ENCODE data around the gene PRTFDC1.

The PRTFDC1 gene

DNA sequence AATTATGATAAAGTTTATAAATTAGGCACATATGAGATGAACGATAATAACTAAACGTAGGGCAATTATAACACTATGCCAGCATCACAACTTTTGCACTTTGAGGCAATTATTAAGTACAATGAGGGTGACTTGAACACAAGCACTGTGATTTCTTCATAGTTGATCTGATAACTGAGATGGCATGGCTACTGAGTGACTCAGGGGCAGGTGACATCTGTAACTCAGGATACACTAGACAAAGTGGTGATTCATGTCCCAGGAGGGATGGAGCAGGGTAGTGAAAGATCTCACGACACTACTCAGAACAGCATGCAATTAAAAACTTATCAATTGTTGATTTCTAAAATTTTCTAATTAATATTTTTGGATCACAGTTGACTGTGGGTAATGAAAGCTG lies 130.4 kb downstream of the PRTFDC1 start:
- Histone ChIP-seq H3K9ac (no peak overlapping the region), H3K4me1 (ENCODE audit: low read depth, poor library complexity, severe bottlenecking) (no peaks in the 10 kb centered on the region), H3K4me3 (IDR thresholded peaks at IDR 0.05; ENCODE audit: insufficient read depth, low read depth, low read length) (no peak overlapping the region), H2AFZ (ENCODE audit: low read depth) (no peak overlapping the region), H3K79me2 (ENCODE audit: insufficient read depth, low read depth) (no peaks in the 10 kb centered on the region), H3K4me2 (no peak overlapping the region), H3K27me3 (ENCODE audit: insufficient read depth, low read depth) (no peaks in the 10 kb centered on the region), H4K20me1 (ENCODE audit: insufficient read depth) (no peaks in the 10 kb centered on the region), H3K36me3 (ENCODE audit: insufficient read depth) (no peaks in the 10 kb centered on the region), H3K27ac (no peak overlapping the region)
- TF ChIP-seq, protein P1, sequence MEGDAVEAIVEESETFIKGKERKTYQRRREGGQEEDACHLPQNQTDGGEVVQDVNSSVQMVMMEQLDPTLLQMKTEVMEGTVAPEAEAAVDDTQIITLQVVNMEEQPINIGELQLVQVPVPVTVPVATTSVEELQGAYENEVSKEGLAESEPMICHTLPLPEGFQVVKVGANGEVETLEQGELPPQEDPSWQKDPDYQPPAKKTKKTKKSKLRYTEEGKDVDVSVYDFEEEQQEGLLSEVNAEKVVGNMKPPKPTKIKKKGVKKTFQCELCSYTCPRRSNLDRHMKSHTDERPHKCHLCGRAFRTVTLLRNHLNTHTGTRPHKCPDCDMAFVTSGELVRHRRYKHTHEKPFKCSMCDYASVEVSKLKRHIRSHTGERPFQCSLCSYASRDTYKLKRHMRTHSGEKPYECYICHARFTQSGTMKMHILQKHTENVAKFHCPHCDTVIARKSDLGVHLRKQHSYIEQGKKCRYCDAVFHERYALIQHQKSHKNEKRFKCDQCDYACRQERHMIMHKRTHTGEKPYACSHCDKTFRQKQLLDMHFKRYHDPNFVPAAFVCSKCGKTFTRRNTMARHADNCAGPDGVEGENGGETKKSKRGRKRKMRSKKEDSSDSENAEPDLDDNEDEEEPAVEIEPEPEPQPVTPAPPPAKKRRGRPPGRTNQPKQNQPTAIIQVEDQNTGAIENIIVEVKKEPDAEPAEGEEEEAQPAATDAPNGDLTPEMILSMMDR (conservative IDR thresholded peaks at IDR 0.05; ENCODE audit: low read depth, low read length), result no peak

DNA sequence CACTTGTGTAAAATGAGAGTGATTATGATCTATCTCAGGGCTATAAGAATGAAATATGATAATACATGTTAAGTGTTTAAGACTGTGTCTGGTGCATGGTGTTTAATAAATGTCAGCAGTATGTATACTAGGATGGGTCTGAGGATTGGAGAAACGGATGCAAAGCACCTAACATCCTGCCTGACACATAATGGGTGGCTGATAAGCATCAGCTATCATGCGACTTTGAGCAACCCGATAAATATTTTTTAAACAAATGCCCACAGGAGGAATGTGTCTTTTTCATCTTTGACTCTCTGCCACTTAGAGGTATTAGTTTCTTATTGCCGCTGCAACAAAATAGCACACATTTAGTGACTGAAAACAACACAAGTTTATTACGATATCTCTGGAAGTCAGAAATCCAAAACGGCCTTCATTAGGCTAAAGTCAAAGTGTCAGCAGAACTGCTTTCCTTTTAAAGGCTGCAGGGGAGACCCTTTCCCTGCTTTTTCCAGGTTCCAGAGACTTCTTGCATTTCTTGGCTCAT lies 135.5 kb downstream of the PRTFDC1 start:
- Histone ChIP-seq H3K4me3 (IDR thresholded peaks at IDR 0.05; ENCODE audit: insufficient read depth, low read depth, low read length) (no peak overlapping the region), H3K79me2 (ENCODE audit: insufficient read depth, low read depth) (no peaks in the 10 kb centered on the region), H2AFZ (ENCODE audit: low read depth) (no peak overlapping the region), H3K4me1 (ENCODE audit: low read depth, poor library complexity, severe bottlenecking) (no peaks in the 10 kb centered on the region), H3K36me3 (ENCODE audit: insufficient read depth) (no peaks in the 10 kb centered on the region), H3K4me2 (no peak overlapping the region), H3K27me3 (ENCODE audit: insufficient read depth, low read depth) (no peaks in the 10 kb centered on the region), H4K20me1 (ENCODE audit: insufficient read depth) (no peaks in the 10 kb centered on the region), H3K27ac (no peak overlapping the region), H3K9ac (no peak overlapping the region)
- TF ChIP-seq, protein P1 (conservative IDR thresholded peaks at IDR 0.05; ENCODE audit: low read depth, low read length), result no peak

DNA sequence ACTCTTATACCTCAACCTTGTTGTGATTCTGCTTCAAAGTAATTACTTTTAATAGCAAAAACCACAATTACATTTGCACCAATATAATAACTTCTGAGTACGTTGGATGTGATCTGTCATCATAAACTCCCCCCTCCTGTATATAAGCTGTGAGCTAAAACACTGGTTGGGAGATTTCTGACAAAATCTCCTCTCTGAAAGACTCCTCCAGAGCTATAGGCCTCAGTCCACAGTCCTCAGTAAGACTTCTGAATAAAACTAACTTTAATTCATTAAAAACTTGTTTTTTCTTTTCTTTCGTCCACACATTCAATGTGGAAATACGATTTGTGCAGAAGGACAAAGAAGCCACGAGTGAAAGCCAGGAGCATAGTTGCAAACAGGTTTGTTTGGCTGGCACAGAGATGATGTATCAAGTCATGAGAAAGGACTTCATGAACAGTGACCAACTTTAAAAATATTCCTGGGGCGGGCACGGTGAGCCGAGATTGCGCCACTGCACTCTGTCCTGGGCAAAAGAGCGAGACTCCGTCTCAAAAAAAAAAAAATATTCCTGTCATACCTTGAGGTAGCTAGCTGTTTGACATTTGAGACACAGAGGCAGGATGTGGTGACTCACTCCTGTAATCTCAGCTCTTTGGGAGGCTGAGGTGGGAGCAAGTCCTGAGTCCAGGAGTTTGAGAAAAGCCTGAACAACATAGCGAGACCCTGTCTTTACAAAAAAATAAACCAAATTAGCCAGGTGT lies 137.7 kb downstream of the PRTFDC1 start:
- Histone ChIP-seq H3K9ac (no peak overlapping the region), H3K27me3 (ENCODE audit: insufficient read depth, low read depth) (no peaks in the 10 kb centered on the region), H3K4me1 (ENCODE audit: low read depth, poor library complexity, severe bottlenecking) (no peaks in the 10 kb centered on the region), H3K36me3 (ENCODE audit: insufficient read depth) (no peaks in the 10 kb centered on the region), H3K4me2 (no peak overlapping the region), H3K27ac (no peak overlapping the region), H4K20me1 (ENCODE audit: insufficient read depth) (no peaks in the 10 kb centered on the region), H2AFZ (ENCODE audit: low read depth) (no peak overlapping the region), H3K4me3 (IDR thresholded peaks at IDR 0.05; ENCODE audit: insufficient read depth, low read depth, low read length) (no peak overlapping the region), H3K79me2 (ENCODE audit: insufficient read depth, low read depth) (no peaks in the 10 kb centered on the region)
- TF ChIP-seq, protein P1 (conservative IDR thresholded peaks at IDR 0.05; ENCODE audit: low read depth, low read length), result no peak

DNA sequence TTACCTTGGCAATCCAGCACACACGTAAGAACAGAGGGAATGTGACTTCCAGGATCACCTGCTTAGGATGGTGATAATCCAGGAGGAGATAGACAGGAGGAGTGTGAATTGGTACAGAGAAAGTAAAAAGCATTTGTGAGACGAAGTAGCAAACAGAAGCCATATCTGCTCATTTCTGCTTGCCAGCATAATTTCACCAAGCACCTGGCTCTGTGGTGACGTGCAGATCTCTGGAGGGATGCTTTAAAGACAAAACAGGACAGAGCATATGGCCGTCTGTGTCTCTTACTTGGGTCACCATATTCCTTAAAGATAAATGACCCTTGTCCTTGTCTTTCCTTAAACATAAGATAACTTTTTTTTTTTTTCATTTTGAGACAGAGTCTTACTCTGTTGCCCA lies 138.6 kb downstream of the PRTFDC1 start:
- Histone ChIP-seq H3K36me3 (ENCODE audit: insufficient read depth) (no peaks in the 10 kb centered on the region), H2AFZ (ENCODE audit: low read depth) (no peak overlapping the region), H3K27me3 (ENCODE audit: insufficient read depth, low read depth) (no peaks in the 10 kb centered on the region), H4K20me1 (ENCODE audit: insufficient read depth) (no peaks in the 10 kb centered on the region), H3K9ac (no peak overlapping the region), H3K79me2 (ENCODE audit: insufficient read depth, low read depth) (no peaks in the 10 kb centered on the region), H3K4me1 (ENCODE audit: low read depth, poor library complexity, severe bottlenecking) (no peaks in the 10 kb centered on the region), H3K4me3 (IDR thresholded peaks at IDR 0.05; ENCODE audit: insufficient read depth, low read depth, low read length) (no peak overlapping the region), H3K27ac (no peak overlapping the region), H3K4me2 (no peak overlapping the region)
- TF ChIP-seq, protein P1 (conservative IDR thresholded peaks at IDR 0.05; ENCODE audit: low read depth, low read length), result no peak

All from KMS-11 (cell line).